COLO668 (cell line): ENCODE data around the gene P2RY8.
"Not testable (repeated sequence)": the region's sequence is repeated elsewhere in the genome, so short reads cannot be mapped to it uniquely, and the experiment has no call there.

Source experiments
- DNase-seq: peaks from one replicate; lab custom pipeline; 2025; ENCODE audit not compliant: unreplicated experiment; lab: John Stamatoyannopoulos, UW

Gene P2RY8

GRCh38 chrX:1520350-1520749 lies 16.6 kb downstream of the P2RY8 start:
- DNase-seq, result no peak

- DNase-seq, result no peak
These were observed 17.9 kb downstream of the P2RY8 start for GRCh38 chrX:1519022-1519497.

- DNase-seq, result no peak
These were observed 18.5 kb downstream of the P2RY8 start for GRCh38 chrX:1518512-1518911.

- no peak for DNase-seq
These were observed 20.3 kb downstream of the P2RY8 start for GRCh38 chrX:1516596-1517104.

- DNase-seq, result no peak
These were observed 25.2 kb downstream of the P2RY8 start for GRCh38 chrX:1511829-1512228.

GRCh38 chrX:1511150-1511549 lies 25.8 kb downstream of the P2RY8 start:
- DNase-seq, result no peak

- no peak for DNase-seq
These were observed 29.2 kb downstream of the P2RY8 start for GRCh38 chrX:1507511-1508463.

- no peak for DNase-seq
These were observed 30.1 kb downstream of the P2RY8 start for GRCh38 chrX:1506916-1507315.

GRCh38 chrX:1502853-1503252 lies 34.1 kb downstream of the P2RY8 start:
- DNase-seq, result no peak

GRCh38 chrX:1502241-1502640 lies 34.7 kb downstream of the P2RY8 start:
- DNase-seq, result no peak

GRCh38 chrX:1500701-1501624 lies 36.0 kb downstream of the P2RY8 start:
- DNase-seq, result no peak

GRCh38 chrX:1496076-1496475 lies 40.9 kb downstream of the P2RY8 start:
- DNase-seq, result no peak

GRCh38 chrX:1493877-1494510 lies 43.0 kb downstream of the P2RY8 start:
- DNase-seq, result no peak

- no peak for DNase-seq
These were observed 43.6 kb downstream of the P2RY8 start for GRCh38 chrX:1493412-1493811.

- DNase-seq, result no peak
These were observed 44.5 kb downstream of the P2RY8 start for GRCh38 chrX:1492421-1493012.

- DNase-seq, result no peak
These were observed 45.1 kb downstream of the P2RY8 start for GRCh38 chrX:1491851-1492349.

GRCh38 chrX:1491248-1491647 lies 45.7 kb downstream of the P2RY8 start:
- not testable (repeated sequence) for DNase-seq

- not testable (repeated sequence) for DNase-seq
These were observed 46.3 kb downstream of the P2RY8 start for GRCh38 chrX:1490723-1491122.

- not testable (repeated sequence) for DNase-seq
These were observed 47.6 kb downstream of the P2RY8 start for GRCh38 chrX:1489354-1489753.

- no peak for DNase-seq
These were observed 48.2 kb downstream of the P2RY8 start for GRCh38 chrX:1488745-1489144.
